ENCODE data around the gene NBPF6.
"Not testable (repeated sequence)": the region's sequence is repeated elsewhere in the genome, so short reads cannot be mapped to it uniquely, and the experiment has no call there.

Gene NBPF6, protein sequence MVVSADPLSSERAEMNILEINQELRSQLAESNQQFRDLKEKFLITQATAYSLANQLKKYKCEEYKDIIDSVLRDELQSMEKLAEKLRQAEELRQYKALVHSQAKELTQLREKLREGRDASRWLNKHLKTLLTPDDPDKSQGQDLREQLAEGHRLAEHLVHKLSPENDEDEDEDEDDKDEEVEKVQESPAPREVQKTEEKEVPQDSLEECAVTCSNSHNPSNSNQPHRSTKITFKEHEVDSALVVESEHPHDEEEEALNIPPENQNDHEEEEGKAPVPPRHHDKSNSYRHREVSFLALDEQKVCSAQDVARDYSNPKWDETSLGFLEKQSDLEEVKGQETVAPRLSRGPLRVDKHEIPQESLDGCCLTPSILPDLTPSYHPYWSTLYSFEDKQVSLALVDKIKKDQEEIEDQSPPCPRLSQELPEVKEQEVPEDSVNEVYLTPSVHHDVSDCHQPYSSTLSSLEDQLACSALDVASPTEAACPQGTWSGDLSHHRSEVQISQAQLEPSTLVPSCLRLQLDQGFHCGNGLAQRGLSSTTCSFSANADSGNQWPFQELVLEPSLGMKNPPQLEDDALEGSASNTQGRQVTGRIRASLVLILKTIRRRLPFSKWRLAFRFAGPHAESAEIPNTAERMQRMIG

DNA sequence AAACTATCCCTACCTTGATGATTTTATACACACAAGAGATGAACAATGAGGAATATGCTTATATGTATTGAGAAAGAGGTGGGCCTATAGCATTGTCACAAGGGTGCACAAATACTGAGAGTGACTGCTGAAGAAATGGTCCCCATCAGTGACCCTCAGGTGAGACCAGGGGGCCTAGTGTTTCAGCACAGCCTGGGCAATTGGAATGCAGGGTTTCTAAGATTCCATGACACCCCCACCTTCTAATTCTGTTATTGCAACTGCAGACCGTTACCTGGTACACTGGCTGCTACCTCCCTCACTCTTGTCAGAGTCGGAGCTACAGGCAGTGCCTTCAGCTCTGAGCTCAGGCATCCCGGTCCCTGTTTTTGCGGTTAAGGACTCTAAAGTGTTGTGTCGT, at the start of gene NBPF6:
Gene NBPF6, plus strand, starts transcription at position 301 of the 400 bp plus-strand sequence. CDS start 259 bp downstream, outside the sequence.
- not testable (repeated sequence) for H3K4me3 Mint-ChIP-seq; H3K27me3 Mint-ChIP-seq (ENCODE audit: low read depth); H3K27ac Mint-ChIP-seq; H3K4me1 Mint-ChIP-seq; H3K9me3 Mint-ChIP-seq; H3K36me3 Mint-ChIP-seq (ENCODE audit: low read depth)

DNA sequence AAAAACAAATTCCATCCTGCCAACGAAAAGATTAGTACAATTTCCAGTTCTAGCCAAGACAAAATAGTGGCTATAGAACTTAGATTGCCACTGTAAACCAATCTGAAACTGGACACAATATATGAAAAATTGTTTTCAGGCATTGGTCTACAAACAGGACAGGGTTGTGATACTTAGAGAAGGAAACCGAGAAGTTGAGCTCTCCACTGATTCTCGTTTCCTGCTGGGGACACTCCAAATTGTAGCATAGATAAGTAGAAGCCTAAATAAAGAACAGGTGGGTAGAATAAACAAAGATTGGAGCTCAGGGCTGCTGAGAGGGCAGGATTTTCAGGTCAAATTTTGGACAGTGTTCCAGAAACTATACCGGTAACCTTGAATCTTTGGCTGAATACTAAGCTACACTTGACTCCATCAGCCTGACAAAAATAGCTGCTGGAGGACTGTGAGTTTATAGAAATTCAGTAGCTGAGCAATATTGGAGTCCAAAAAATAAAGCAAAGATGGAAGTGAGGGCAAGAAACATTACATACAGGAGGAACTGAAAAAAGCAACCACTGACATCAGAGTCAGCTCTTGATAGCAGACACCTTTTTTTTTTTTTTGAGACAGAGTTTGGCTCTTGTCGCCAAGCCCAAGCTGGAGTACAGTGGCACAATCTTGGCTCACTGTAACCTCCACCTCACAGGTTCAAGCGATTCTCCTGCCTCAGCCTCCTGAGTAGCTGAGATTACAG, 38.9 kb upstream of the NBPF6 start:
- H3K9me3 Mint-ChIP-seq; H3K4me1 Mint-ChIP-seq; H3K27ac Mint-ChIP-seq; H3K36me3 Mint-ChIP-seq (ENCODE audit: low read depth); H3K27me3 Mint-ChIP-seq (ENCODE audit: low read depth); H3K4me3 Mint-ChIP-seq: not testable (repeated sequence)

DNA sequence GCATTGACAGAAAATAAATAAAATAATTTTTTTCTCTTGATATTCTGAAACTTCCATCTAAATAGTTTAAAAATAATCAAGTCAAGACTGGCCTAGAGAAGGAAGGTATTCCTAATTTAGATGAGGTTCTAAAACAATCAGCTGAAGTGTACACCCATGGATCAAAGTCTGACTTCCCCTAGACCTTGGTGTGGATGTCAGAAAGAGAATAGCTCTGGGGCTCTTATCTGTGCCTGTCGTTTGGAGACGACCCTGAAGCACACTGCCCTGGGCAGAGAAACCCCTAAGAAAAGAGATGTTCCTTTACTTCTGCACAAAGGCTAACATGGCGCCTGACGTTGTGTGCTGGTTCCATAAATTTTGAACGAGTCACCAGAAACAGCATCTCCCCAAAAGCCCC, 30.0 kb upstream of the NBPF6 start:
- not testable (repeated sequence) for H3K4me1 Mint-ChIP-seq; H3K27ac Mint-ChIP-seq; H3K9me3 Mint-ChIP-seq; H3K27me3 Mint-ChIP-seq (ENCODE audit: low read depth); H3K36me3 Mint-ChIP-seq (ENCODE audit: low read depth); H3K4me3 Mint-ChIP-seq

DNA sequence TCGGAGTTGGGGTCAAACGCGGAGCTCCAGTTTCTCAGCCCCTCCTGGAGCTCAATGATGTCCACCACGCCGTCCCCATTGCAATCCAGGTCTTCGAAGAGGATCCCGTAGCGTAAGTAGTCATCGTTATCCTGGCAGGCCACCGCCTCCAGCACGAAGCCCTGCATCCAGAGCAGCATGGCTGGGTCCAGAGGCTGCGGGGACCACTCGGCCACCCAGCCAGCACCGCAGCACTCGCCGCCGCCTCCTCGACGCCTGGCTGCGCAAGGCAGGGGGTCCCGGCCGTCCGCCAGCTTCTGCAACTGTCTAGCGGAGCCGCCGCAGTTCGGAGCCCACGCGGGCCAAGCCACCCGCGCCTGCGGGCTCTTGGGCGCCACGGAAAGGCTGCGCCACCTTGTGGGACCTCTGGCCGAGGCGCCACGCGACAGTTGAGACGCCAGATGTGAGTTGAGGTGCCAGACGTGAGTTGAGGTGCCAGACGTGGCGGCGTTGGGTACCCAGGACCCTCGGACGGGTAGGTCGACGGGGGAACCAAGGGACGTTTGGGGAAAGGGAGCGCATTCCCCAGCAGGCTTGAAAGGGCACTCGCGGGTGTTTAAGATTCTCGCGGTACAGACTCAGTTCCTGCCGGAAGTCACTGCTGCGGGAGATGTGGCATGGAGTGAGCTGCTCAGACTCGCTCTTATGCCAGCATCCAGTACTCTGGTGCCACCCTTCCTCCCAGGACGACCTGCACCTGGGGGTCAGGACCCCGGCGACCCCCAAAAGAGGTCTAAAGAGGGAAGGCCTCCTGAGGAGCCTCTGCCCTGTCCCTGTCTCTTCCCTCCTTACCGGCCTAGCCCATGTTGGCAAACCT, 28.9 kb upstream of the NBPF6 start:
- H3K27me3 Mint-ChIP-seq (ENCODE audit: low read depth); H3K4me3 Mint-ChIP-seq; H3K9me3 Mint-ChIP-seq; H3K36me3 Mint-ChIP-seq (ENCODE audit: low read depth); H3K27ac Mint-ChIP-seq; H3K4me1 Mint-ChIP-seq: not testable (repeated sequence)

DNA sequence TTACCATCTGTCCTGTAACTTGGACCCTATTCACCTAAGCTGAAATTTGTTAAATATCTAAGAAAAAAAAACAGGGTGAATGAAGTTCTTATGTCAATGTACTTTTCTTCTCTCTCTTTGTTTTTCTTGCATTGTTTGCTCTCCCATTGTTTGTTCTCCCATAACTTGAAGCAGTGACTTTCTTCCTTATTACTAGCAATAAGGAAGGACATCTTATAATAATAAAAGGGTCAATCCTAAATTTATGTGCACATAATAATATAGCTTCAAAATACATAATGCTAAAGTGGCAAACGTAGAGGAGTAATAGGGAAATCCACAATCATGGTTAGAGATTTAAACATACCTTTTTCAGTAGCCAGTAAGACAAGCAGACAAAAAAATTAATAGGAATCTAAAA, 23.3 kb upstream of the NBPF6 start:
- not testable (repeated sequence) for H3K27me3 Mint-ChIP-seq (ENCODE audit: low read depth); H3K4me1 Mint-ChIP-seq; H3K27ac Mint-ChIP-seq; H3K9me3 Mint-ChIP-seq; H3K4me3 Mint-ChIP-seq; H3K36me3 Mint-ChIP-seq (ENCODE audit: low read depth)

DNA sequence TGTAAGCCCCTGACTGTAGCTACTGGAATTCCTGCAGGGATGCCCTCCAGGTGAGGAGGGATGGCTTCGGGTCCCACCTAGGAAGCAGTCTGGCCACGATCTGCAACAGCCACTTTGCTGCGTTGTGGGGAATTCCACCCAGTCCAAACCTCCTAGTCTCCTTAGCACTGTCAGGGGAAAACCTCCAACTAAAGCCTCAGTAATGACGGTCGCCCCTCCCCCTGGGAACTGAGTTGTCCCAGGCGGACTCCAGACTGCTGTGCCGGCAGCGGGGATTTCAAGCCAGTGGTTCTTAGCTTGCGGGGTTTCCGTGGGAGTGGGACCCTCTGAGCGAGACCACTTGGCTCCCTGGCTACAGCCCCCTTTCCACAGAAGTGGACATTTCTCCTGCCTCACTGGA, 18.1 kb upstream of the NBPF6 start:
- H3K4me3 Mint-ChIP-seq; H3K9me3 Mint-ChIP-seq; H3K27me3 Mint-ChIP-seq (ENCODE audit: low read depth); H3K4me1 Mint-ChIP-seq; H3K36me3 Mint-ChIP-seq (ENCODE audit: low read depth); H3K27ac Mint-ChIP-seq: not testable (repeated sequence)

DNA sequence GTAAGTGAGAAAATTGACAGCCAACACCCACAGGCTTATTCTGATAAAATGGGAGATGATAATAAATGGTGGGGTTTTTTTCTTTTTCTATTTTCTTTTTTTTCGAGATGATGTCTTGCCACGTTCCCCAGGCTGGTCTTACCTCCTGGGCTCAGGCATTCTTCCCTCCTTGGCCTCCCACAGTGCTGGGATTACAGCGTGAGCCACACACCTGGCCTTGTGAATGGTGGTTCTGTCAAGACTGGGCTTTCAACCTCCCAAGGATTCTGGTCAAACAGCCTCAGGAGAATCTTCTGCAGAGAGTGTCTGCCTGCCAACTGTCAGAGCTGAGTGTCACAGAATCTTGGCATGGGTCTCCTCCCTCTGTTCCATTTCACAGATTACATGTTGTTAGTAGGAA, 16.7 kb upstream of the NBPF6 start:
- not testable (repeated sequence) for H3K4me3 Mint-ChIP-seq; H3K4me1 Mint-ChIP-seq; H3K27ac Mint-ChIP-seq; H3K27me3 Mint-ChIP-seq (ENCODE audit: low read depth); H3K36me3 Mint-ChIP-seq (ENCODE audit: low read depth); H3K9me3 Mint-ChIP-seq

DNA sequence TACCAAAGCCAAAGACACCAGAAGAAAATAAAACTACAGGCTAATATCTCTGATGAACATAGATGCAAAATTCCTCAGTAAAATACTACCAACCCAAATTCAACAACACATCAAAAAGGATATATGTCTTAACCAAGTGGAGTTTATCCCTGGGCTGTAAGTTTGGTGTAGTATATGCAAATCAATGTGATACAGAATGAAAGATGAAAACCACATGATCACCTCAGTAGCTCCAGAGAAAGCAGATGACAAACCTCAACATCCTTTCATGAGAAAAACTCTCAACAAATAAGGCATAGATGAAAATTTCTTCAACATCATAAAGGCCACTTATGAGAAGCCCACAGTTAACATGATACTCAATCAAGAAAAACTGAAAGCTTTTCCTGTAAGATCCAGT, 11.6 kb upstream of the NBPF6 start:
- H3K27me3 Mint-ChIP-seq (ENCODE audit: low read depth); H3K36me3 Mint-ChIP-seq (ENCODE audit: low read depth); H3K4me1 Mint-ChIP-seq; H3K27ac Mint-ChIP-seq; H3K9me3 Mint-ChIP-seq; H3K4me3 Mint-ChIP-seq: not testable (repeated sequence)

DNA sequence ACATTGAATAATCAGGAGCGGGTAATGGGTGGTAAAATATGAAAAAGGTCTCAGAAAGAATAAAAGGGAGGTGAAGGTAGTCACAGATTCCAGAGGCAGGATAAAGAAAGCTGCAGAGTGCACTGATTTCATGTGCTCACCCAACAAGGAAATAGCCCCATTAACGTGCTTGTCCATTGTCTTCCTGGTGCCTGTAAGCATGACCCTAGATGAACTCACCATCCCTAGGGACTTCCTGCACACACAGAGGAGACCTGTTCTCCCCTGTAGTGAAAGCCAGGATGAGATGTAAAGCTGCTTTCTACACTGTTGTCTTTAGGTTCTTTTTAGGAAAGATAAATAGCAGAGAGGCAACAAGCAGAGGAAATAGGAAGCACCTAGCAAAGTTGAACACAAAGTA, 4.4 kb downstream of the NBPF6 start:
- H3K27me3 Mint-ChIP-seq (ENCODE audit: low read depth); H3K9me3 Mint-ChIP-seq; H3K4me3 Mint-ChIP-seq; H3K36me3 Mint-ChIP-seq (ENCODE audit: low read depth); H3K27ac Mint-ChIP-seq; H3K4me1 Mint-ChIP-seq: not testable (repeated sequence)

DNA sequence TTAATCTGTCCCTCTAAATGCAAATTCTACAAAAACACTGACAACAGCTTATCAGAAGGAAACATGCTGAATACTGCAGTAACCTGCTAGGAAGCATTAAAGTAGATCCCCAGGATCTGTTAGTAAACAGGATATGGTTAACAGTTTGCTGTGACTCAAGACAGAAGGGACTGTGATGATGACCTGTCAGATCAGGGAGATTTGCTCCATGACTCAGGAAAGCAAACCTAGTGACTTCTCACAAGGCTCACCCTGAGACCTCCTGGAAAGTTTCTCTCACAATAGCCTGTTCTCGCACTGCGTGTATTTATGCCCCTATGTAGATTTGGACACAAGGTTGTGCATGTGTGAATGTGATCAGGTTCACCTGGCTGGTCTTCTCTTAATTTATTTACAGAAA, 8.5 kb downstream of the NBPF6 start:
- not testable (repeated sequence) for H3K36me3 Mint-ChIP-seq (ENCODE audit: low read depth); H3K27me3 Mint-ChIP-seq (ENCODE audit: low read depth); H3K4me1 Mint-ChIP-seq; H3K9me3 Mint-ChIP-seq; H3K4me3 Mint-ChIP-seq; H3K27ac Mint-ChIP-seq

DNA sequence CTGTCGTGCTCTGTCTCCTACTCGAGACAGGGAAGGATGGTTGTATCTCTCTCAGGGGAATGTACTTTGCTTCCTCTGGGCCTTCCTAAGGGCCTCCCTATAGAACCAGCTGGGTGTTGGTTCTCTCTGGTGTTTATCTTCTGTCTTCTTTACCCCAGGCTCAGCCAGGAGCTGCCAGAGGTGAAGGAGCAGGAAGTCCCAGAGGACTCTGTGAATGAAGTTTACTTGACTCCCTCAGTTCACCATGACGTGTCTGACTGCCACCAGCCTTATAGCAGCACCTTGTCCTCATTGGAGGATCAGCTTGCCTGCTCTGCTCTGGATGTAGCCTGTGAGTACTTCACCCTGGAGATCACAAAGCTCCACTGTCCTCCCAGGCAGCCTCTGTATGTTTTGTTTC, 11.6 kb downstream of the NBPF6 start:
- not testable (repeated sequence) for H3K4me1 Mint-ChIP-seq, H3K9me3 Mint-ChIP-seq, H3K4me3 Mint-ChIP-seq

DNA sequence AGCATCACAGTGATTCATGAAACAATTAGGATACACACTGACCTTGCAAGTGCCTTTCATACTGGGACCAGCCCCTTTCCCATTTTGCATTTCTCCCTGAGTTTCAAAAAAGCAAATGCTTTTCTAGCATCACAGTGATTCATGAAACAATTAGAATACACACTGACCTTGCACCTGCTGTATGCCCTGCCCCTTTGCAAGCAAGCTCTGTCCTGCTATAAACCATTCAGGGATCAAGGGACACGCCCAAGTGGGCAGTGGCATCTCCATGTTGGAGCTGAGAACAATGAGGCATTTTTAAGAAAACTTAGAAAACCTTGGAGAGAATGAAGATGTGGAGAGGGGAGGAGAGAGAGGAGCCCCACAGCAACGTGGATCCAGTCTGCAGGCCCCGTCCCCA, 13.8 kb downstream of the NBPF6 start:
- not testable (repeated sequence) for H3K9me3 Mint-ChIP-seq; H3K4me3 Mint-ChIP-seq; H3K27me3 Mint-ChIP-seq (ENCODE audit: low read depth); H3K4me1 Mint-ChIP-seq; H3K36me3 Mint-ChIP-seq (ENCODE audit: low read depth); H3K27ac Mint-ChIP-seq

More for the DNA sequence above, 11.6 kb downstream of the NBPF6 start:
- H3K27me3 Mint-ChIP-seq (ENCODE audit: low read depth); H3K36me3 Mint-ChIP-seq (ENCODE audit: low read depth); H3K27ac Mint-ChIP-seq: not testable (repeated sequence)

DNA sequence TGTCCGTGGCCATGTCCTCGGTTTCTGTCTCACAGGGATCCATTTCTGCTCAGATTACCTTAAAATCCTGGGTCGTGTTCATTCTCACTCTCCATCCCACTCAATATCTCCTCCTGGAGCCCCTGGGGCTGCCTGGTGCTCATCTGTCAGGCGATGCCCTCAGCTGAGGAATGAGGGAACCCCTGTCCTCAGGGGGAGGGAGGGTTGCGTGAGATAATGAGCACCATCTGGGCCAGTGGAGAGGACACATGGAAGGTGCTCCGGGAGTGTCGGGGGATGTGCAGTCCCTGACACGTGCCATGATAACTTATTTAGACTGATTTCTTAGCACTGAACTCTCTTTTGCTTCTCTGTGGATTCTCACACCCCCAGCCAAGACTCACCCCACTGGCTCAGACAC, 16.0 kb downstream of the NBPF6 start:
- H3K36me3 Mint-ChIP-seq (ENCODE audit: low read depth); H3K27me3 Mint-ChIP-seq (ENCODE audit: low read depth); H3K9me3 Mint-ChIP-seq; H3K4me1 Mint-ChIP-seq; H3K4me3 Mint-ChIP-seq; H3K27ac Mint-ChIP-seq: not testable (repeated sequence)

DNA sequence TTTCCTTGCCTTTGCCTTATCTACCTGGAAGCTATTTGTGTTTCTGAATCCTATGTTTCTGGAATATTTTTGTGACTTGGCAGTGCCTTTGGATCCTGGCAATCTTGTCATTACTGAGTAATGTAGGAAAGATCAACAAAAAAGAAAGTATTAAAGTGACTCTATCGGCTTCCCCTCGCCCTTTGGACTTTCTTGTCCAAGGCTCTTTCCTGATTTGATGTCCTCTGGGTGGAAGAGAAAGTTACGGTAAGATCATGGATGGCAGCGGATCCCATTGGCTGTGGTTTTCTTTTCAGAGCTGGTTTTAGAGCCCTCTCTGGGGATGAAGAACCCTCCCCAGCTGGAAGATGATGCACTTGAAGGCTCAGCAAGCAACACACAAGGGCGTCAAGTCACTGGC, 17.0 kb downstream of the NBPF6 start:
- H3K4me3 Mint-ChIP-seq; H3K36me3 Mint-ChIP-seq (ENCODE audit: low read depth); H3K9me3 Mint-ChIP-seq: not testable (repeated sequence)

DNA sequence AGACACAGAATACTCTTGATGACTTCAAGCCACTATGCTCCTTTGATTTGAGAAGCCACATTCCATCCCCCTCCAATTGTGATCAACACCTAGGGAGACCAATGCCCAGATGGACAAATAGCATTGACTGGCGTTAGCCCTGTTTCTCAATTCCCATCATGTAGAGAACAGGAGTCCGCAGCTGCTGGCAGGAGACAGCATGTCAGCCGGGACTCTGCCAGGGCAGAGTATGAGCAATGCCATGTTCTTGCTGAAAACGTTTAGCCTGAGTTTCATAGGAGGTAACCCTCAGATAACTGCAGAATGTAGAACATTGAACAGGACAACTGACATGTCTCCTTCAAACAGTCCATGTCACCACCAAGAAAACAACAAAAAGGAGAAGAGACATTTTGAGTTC, 20.6 kb downstream of the NBPF6 start:
- not testable (repeated sequence) for H3K4me3 Mint-ChIP-seq; H3K27ac Mint-ChIP-seq; H3K4me1 Mint-ChIP-seq; H3K27me3 Mint-ChIP-seq (ENCODE audit: low read depth); H3K36me3 Mint-ChIP-seq (ENCODE audit: low read depth); H3K9me3 Mint-ChIP-seq

More for the DNA sequence above, 17.0 kb downstream of the NBPF6 start:
- not testable (repeated sequence) for H3K27ac Mint-ChIP-seq; H3K27me3 Mint-ChIP-seq (ENCODE audit: low read depth); H3K4me1 Mint-ChIP-seq

Data from nephron (organoid).